A549 (cell line): ENCODE data around the gene SNTG2. TPM values are rescaled to one million over a fixed set of nuclear protein-coding genes. Genes with fewer than 3 reads are reported as not detected.

Experiments used
- ATAC-seq, 2 experiments: fragments of 200-7000 bp in 1 of 2; fragments of >200 bp in 1 of 2; cut with Nextera tagmentation in 1 of 2; cut with Tn5 transposase in 1 of 2; 3 replicates each; pipeline versions ENCODE4 v1.8.0 to v1.9.1; 2018 to 2020; ENCODE audit warnings: mild to moderate bottlenecking in 1 of 2, moderate library complexity in 1 of 2
- CTCF ChIA-PET: fragments of 300-600 bp; sonication (Branson Sonifier 250); formaldehyde crosslinking; extraction: SDS; loops from one replicate; lab custom pipeline; 2021; ENCODE audit warnings: antibody characterized with exemption, inconsistent platforms; lab: Yijun Ruan, JAX
- POLR2A ChIA-PET: fragments of 350-600 bp; formaldehyde crosslinking; extraction: SDS; loops from one replicate; lab custom pipeline; 2021; ENCODE audit warnings: antibody characterized with exemption, inconsistent platforms; lab: Yijun Ruan, JAX
- DNase-seq, 2 experiments: peaks; one replicate each; pipeline versions ENCODE4 v3.0.0 to v3.0.0-alpha.2; 2011 to 2016; ENCODE audit warnings: low read depth in 1 of 2, low spot score in 1 of 2
- FAIRE-seq: peaks from 2 replicates; lab custom pipeline; 2011; peaks lifted over from hg19 to GRCh38; lab: Jason Lieb, UNC
- H3K27ac ChIP-seq, 2 experiments: fragments of >200 bp; sonication (Bioruptor Twin); formaldehyde crosslinking; 3 replicates each; pipeline ENCODE4 v1.5.1; 2016 to 2017
- H3K4me1 ChIP-seq: fragments of >200 bp; sonication (Bioruptor Twin); formaldehyde crosslinking; 3 replicates; pipeline ENCODE4 v1.6.1; 2016
- H3K4me2 ChIP-seq: fragments of >200 bp; sonication (Bioruptor Twin); formaldehyde crosslinking; 3 replicates; pipeline ENCODE4 v1.6.1; 2016
- H3K4me3 ChIP-seq: fragments of >200 bp; sonication (Bioruptor Twin); formaldehyde crosslinking; 3 replicates; pipeline ENCODE4 v1.5.1; 2016
- H3K9me3 ChIP-seq: fragments of >200 bp; sonication (Bioruptor Twin); formaldehyde crosslinking; 3 replicates; pipeline ENCODE4 v1.6.1; 2016
- CBX8 ChIP-seq: fragments of 200-600 bp; sonication (generic); IDR thresholded peaks from 2 replicates; pipeline ENCODE4 v1.6.1; 2016
- CEBPB ChIP-seq, 2 experiments: fragments of >200 bp in 1 of 2; sonication (Bioruptor Twin) in 1 of 2; formaldehyde crosslinking in 1 of 2; IDR thresholded peaks; 2 replicates each; pipeline ENCODE4 v1.6.1; 2012 to 2016
- CHD2 ChIP-seq: fragments of 150-350 bp; IDR thresholded peaks from 2 replicates; pipeline ENCODE4 v1.6.1; 2014; ENCODE audit warnings: low read length; ENCODE audit not compliant: partially characterized antibody
- CHD4 ChIP-seq: fragments of 200-600 bp; sonication (generic); IDR thresholded peaks from 2 replicates; pipeline ENCODE4 v1.6.1; 2016; ENCODE audit warnings: antibody characterized with exemption, mild to moderate bottlenecking, borderline replicate concordance
- EHF ChIP-seq: fragments of 250-450 bp; sonication (Bioruptor Pico); IDR thresholded peaks from 2 replicates; pipeline ENCODE4 v1.5.0; 2020; ENCODE audit warnings: mild to moderate bottlenecking
- EP300 ChIP-seq, 2 experiments: fragments of >200 bp; sonication (Bioruptor Twin); formaldehyde crosslinking; IDR thresholded peaks; 2 replicates in 1 of 2; 3 replicates in 1 of 2; pipeline ENCODE4 v1.6.1; 2016 to 2017
- ESRRA ChIP-seq: fragments of 150-350 bp; IDR thresholded peaks from 2 replicates; pipeline ENCODE4 v1.6.1; 2014; ENCODE audit warnings: mild to moderate bottlenecking, low read length, borderline replicate concordance
- FOSL2 ChIP-seq, 2 experiments: fragments of 450-650 bp in 1 of 2; fragments of >200 bp in 1 of 2; sonication (Bioruptor Twin) in 1 of 2; formaldehyde crosslinking; IDR thresholded peaks; 2 replicates each; pipeline versions ENCODE4 v1.5.0 to v1.6.1; 2016 to 2020; ENCODE audit warnings: mild to moderate bottlenecking in 1 of 2, moderate library complexity in 1 of 2
- HDAC2 ChIP-seq: fragments of 200-600 bp; sonication (generic); IDR thresholded peaks from 2 replicates; pipeline ENCODE4 v1.6.1; 2016
- HOXB13 ChIP-seq: fragments of 250-450 bp; sonication (Bioruptor Pico); IDR thresholded peaks from 2 replicates; pipeline ENCODE4 v1.5.0; 2020; ENCODE audit warnings: low read depth, mild to moderate bottlenecking, moderate library complexity
- KDM1A ChIP-seq: fragments of 200-600 bp; sonication (generic); IDR thresholded peaks from 2 replicates; pipeline ENCODE4 v1.6.1; 2016; ENCODE audit warnings: low read depth, mild to moderate bottlenecking
- PHF8 ChIP-seq: fragments of 200-600 bp; sonication (generic); IDR thresholded peaks from 2 replicates; pipeline ENCODE4 v1.6.1; 2016; ENCODE audit warnings: low read depth, mild to moderate bottlenecking, antibody characterized with exemption, moderate library complexity, borderline replicate concordance
- POLR2A ChIP-seq: IDR thresholded peaks from 2 replicates; pipeline ENCODE4 v1.6.1; 2012; ENCODE audit warnings: mild to moderate bottlenecking, low read length
- RCOR1 ChIP-seq: fragments of 150-350 bp; IDR thresholded peaks from 2 replicates; pipeline ENCODE4 v1.6.1; 2014; ENCODE audit warnings: antibody characterized with exemption, low read length, low read depth
- SMC3 ChIP-seq: fragments of >200 bp; sonication (Bioruptor Twin); formaldehyde crosslinking; IDR thresholded peaks from 3 replicates; pipeline ENCODE4 v1.6.1; 2018; ENCODE audit warnings: inconsistent platforms
- TFCP2L1 ChIP-seq: fragments of 250-450 bp; sonication (Bioruptor Pico); IDR thresholded peaks from 2 replicates; pipeline ENCODE4 v1.5.0; 2021; ENCODE audit warnings: mild to moderate bottlenecking
- TP53 ChIP-seq: fragments of 250-450 bp; sonication (Bioruptor Pico); IDR thresholded peaks from 2 replicates; pipeline ENCODE4 v1.5.0; 2021; ENCODE audit warnings: mild to moderate bottlenecking, moderate library complexity
- WGBS: methylation state at CpG from one replicate; pipeline ENCODE4 v1.1.6; 2017; ENCODE audit errors: missing lambda C conversion rate; 5-methylcytosine and 5-hydroxymethylcytosine counted together
- polyA plus RNA-seq, 4 experiments: library from polyadenylated mRNA; depleted of rRNA in 3 of 4; stranded (reverse); fragments of >200 nt; fragmentation: RNase III in 1 of 4; extraction: RNeasy Plus Mini Kit Qiagen cat#74134 plus additional on column Dnase treatment in 1 of 4; gene quantifications; 2 replicates in 3 of 4; 3 replicates in 1 of 4; pipeline ENCODE4 v1.2.3, GENCODE V29; 2011 to 2017
- TF ChIP-seq, protein P1 (sequence below): fragments of 150-350 bp; IDR thresholded peaks from 2 replicates; pipeline ENCODE4 v1.6.1; 2014; ENCODE audit warnings: low read depth, mild to moderate bottlenecking, low read length
- TF ChIP-seq, protein P2 (sequence below): fragments of 200-600 bp; sonication (generic); IDR thresholded peaks from 2 replicates; pipeline ENCODE4 v1.6.1; 2016; ENCODE audit warnings: antibody characterized with exemption, mild to moderate bottlenecking, moderate library complexity
- TF ChIP-seq, protein P3 (sequence below): IDR thresholded peaks from 2 replicates; pipeline ENCODE4 v1.6.1; 2012

Gene SNTG2
- polyA plus RNA-seq, 2 of the 4 experiments (the other 2 are of a cell fraction), result not detected

DNA sequence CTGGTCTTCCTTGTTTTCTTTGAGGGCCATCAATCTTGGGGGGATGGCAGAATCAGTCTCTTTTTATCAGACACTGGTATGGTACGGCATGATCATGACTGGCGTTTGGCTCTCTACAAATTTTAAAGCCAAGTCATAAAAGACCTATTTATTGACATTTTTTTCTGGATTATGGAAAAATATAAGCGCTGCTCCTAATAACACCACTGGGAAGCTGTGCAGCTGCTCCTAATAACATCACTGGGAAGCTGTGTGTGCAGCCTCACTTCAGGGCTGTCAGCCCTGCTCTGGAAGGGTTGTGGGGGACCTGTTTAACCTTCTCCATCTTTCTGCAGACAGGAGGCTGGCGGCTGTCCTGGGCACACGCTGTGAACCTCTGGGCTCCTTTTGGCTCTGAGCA, 88.9 kb downstream of the SNTG2 start:
- CTCF ChIA-PET, result no interaction called here
- FAIRE-seq, result no peak
- TF ChIP-seq SMC3 (no peak), POLR2A (no peak), RCOR1 (no peak)

DNA sequence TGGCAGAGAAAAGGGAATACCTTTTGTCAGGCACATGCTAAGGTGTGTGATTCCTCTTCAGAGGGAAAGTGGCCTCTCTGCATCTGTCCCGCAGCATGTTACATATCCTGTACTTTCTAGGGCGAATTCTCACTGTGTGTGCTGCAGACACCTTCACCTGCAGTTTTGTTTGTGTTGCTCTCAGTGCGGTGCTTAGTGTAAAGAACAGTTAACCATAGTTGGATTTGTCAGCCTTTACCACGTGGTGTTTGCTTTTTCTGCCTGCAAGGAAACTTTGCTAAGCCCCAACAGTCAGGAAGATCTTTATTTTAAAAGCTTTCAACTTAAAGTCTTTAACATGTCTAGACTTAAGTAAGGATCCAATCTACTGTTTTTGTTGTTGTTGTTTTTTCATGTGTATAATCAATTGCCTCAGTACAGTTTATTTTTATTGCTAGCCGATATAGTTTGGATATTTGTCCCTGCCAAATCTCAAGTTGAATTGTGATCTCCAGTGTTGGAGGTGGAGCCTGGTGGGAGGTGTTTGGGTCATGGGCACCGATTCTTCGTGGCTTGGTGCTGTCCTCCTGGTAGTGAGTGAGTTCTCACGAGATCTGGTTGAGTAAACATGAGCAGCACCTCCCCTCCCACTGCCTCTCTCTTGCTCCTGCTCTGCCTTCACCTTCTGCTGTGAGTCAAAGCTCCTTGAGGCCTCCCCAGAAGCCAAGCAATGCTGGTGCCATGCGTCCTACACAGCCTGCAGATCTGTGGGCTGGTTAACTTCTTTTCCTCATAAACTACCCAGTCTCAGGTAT, 90.6 kb downstream of the SNTG2 start:
- Histone ChIP-seq H3K4me3 (no peak overlapping the region), H3K4me1 (no peaks in the 10 kb centered on the region), H3K4me2 (no peak overlapping the region), H3K9me3 (no peaks in the 10 kb centered on the region), H3K27ac (no peak overlapping the region)
- 12% methylated on average over 9 of the region's 9 CpGs for WGBS
- ChIA-PET POLR2A (no interaction called here), CTCF (no interaction called here)
- FAIRE-seq, result no peak
- no peak for TF ChIP-seq HDAC2
- no peak for TF ChIP-seq CBX8
- no peak for TF ChIP-seq TFCP2L1
- TF ChIP-seq EHF, result no peak
- TF ChIP-seq TP53 (CRISPR knock-in tag), result no peak
- no peak for TF ChIP-seq PHF8
- no peak for TF ChIP-seq EP300 (IDR thresholded peaks at IDR 0.05)
- TF ChIP-seq CHD2, result no peak
- no peak for TF ChIP-seq SMC3
- TF ChIP-seq CHD4, result no peak
- TF ChIP-seq, protein P1, sequence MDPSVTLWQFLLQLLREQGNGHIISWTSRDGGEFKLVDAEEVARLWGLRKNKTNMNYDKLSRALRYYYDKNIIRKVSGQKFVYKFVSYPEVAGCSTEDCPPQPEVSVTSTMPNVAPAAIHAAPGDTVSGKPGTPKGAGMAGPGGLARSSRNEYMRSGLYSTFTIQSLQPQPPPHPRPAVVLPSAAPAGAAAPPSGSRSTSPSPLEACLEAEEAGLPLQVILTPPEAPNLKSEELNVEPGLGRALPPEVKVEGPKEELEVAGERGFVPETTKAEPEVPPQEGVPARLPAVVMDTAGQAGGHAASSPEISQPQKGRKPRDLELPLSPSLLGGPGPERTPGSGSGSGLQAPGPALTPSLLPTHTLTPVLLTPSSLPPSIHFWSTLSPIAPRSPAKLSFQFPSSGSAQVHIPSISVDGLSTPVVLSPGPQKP, result no peak
- TF ChIP-seq FOSL2 (IDR thresholded peaks at IDR 0.05), result no peak
- TF ChIP-seq FOSL2 (CRISPR knock-in tag; IDR thresholded peaks at IDR 0.05), result no peak
- TF ChIP-seq, protein P2, sequence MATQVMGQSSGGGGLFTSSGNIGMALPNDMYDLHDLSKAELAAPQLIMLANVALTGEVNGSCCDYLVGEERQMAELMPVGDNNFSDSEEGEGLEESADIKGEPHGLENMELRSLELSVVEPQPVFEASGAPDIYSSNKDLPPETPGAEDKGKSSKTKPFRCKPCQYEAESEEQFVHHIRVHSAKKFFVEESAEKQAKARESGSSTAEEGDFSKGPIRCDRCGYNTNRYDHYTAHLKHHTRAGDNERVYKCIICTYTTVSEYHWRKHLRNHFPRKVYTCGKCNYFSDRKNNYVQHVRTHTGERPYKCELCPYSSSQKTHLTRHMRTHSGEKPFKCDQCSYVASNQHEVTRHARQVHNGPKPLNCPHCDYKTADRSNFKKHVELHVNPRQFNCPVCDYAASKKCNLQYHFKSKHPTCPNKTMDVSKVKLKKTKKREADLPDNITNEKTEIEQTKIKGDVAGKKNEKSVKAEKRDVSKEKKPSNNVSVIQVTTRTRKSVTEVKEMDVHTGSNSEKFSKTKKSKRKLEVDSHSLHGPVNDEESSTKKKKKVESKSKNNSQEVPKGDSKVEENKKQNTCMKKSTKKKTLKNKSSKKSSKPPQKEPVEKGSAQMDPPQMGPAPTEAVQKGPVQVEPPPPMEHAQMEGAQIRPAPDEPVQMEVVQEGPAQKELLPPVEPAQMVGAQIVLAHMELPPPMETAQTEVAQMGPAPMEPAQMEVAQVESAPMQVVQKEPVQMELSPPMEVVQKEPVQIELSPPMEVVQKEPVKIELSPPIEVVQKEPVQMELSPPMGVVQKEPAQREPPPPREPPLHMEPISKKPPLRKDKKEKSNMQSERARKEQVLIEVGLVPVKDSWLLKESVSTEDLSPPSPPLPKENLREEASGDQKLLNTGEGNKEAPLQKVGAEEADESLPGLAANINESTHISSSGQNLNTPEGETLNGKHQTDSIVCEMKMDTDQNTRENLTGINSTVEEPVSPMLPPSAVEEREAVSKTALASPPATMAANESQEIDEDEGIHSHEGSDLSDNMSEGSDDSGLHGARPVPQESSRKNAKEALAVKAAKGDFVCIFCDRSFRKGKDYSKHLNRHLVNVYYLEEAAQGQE, result no peak
- TF ChIP-seq RCOR1, result no peak
- TF ChIP-seq, protein P3, sequence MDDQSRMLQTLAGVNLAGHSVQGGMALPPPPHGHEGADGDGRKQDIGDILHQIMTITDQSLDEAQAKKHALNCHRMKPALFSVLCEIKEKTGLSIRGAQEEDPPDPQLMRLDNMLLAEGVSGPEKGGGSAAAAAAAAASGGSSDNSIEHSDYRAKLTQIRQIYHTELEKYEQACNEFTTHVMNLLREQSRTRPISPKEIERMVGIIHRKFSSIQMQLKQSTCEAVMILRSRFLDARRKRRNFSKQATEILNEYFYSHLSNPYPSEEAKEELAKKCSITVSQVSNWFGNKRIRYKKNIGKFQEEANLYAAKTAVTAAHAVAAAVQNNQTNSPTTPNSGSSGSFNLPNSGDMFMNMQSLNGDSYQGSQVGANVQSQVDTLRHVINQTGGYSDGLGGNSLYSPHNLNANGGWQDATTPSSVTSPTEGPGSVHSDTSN, result no peak
- TF ChIP-seq CEBPB (IDR thresholded peaks at IDR 0.05), result no peak
- no peak for TF ChIP-seq ESRRA
- no peak for TF ChIP-seq KDM1A
- TF ChIP-seq HOXB13, result no peak
- no peak for DNase-seq
- ATAC-seq, result no peak

More for the DNA sequence above, 88.9 kb downstream of the SNTG2 start:
- DNase-seq, result no peak
- Histone ChIP-seq H3K4me1 (no peaks in the 10 kb centered on the region), H3K4me2 (no peak overlapping the region), H3K9me3 (no peaks in the 10 kb centered on the region), H3K27ac (no peak overlapping the region), H3K4me3 (no peak overlapping the region)
- 5% methylated on average over 3 of the region's 5 CpGs for WGBS
- ATAC-seq, result no peak
- POLR2A ChIA-PET, result no interaction called here
